ENCODE results near the gene NOP56.

- TF ChIP-seq CHD4 (IDR thresholded peaks at IDR 0.05; ENCODE audit: borderline replicate concordance) (no peak), JUN (IDR thresholded peaks at IDR 0.05) (no peak), CBX8 (IDR thresholded peaks at IDR 0.05) (no peak), POLR2A (IDR thresholded peaks at IDR 0.05; ENCODE audit: low read length) (no peak), CTCF (IDR thresholded peaks at IDR 0.05) (no peak), MAX (IDR thresholded peaks at IDR 0.05) (no peak), CEBPB (IDR thresholded peaks at IDR 0.05) (no peak), CHD2 (IDR thresholded peaks at IDR 0.05; ENCODE audit: low read length, partially characterized antibody) (no peak), FOSL2 (IDR thresholded peaks at IDR 0.05) (no peak), FOSL2 (CRISPR knock-in tag; IDR thresholded peaks at IDR 0.05) (no peak), KDM1A (IDR thresholded peaks at IDR 0.05; ENCODE audit: low read depth) (no peak), POLR2AphosphoS2 (conservative IDR thresholded peaks at IDR 0.05; ENCODE audit: low read length) (no peak), RFX5 (IDR thresholded peaks at IDR 0.05) (no peak), E2F6 (IDR thresholded peaks at IDR 0.05; ENCODE audit: borderline replicate concordance, low read depth) (no peak), USF2 (IDR thresholded peaks at IDR 0.05) (no peak)
Observed at GRCh38 chr20:2697768-2698167, 45.3 kb downstream of the NOP56 start.

Data from A549 (cell line).